Measurements from ENCODE around the gene TRAF5.

The TRAF5 gene

DNA sequence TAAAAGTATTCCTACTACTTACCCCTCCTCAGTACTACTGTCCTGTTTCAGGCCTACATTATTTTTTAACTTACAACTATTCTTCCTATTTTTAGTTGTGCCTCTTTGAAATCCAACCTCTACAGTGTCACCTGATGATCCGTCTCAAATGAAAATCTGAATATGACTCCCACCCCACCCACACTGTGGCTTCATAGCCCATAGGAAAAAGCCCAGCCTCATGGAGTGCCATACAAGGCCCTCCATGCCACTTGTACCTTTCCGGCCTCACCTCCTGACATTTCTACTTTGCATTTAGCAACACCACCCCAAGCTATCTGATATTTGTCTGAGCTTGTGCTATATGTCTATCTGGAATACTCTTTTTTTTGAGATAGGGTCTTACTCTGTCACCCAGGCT, 49.3 kb downstream of the TRAF5 start:
- no peak for DNase-seq (ENCODE audit: low read depth)
- H3K4me3 ChIP-seq (replicated peaks; ENCODE audit: low read depth, low read length) = no peak overlapping the region
- TF ChIP-seq, protein P1, sequence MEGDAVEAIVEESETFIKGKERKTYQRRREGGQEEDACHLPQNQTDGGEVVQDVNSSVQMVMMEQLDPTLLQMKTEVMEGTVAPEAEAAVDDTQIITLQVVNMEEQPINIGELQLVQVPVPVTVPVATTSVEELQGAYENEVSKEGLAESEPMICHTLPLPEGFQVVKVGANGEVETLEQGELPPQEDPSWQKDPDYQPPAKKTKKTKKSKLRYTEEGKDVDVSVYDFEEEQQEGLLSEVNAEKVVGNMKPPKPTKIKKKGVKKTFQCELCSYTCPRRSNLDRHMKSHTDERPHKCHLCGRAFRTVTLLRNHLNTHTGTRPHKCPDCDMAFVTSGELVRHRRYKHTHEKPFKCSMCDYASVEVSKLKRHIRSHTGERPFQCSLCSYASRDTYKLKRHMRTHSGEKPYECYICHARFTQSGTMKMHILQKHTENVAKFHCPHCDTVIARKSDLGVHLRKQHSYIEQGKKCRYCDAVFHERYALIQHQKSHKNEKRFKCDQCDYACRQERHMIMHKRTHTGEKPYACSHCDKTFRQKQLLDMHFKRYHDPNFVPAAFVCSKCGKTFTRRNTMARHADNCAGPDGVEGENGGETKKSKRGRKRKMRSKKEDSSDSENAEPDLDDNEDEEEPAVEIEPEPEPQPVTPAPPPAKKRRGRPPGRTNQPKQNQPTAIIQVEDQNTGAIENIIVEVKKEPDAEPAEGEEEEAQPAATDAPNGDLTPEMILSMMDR (IDR thresholded peaks at IDR 0.05; ENCODE audit: low read length, missing control alignments) = no peak

DNA sequence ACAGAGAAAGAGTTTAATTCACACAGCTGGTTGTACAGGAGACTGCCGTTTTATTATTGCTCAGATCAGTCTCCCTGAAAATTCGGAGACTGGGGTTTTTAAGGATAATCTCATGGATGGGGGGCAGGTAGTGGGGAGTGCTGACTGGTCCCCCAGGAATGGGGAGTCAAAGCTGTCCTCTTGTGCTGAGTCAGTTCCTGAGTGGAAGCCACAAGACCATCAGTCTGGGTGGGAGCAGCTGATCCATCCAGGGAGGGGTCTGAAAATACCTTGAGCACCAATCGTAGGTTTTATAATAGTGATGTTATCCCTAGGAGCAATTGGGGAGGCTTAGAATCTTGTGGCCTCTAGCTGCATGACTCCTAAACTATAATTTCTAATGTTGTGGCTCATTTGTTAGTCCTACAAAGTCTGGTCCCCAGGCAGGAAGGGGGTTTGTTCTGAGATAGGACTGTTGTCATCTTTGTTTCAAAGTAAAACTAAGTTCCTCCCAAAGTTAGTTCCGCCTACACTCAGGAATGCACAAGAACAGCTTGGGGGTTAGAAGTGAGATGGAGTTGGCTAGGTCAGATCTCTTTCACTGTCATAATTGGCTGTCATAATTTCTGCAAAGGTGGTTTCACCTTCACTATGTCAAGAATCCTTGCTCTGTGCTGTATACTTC, 50.3 kb downstream of the TRAF5 start:
- no peak overlapping the region for H3K4me3 ChIP-seq (replicated peaks; ENCODE audit: low read depth, low read length)
- DNase-seq (ENCODE audit: low read depth) = no peak
- TF ChIP-seq, protein P1 (IDR thresholded peaks at IDR 0.05; ENCODE audit: low read length, missing control alignments) = no peak

DNA sequence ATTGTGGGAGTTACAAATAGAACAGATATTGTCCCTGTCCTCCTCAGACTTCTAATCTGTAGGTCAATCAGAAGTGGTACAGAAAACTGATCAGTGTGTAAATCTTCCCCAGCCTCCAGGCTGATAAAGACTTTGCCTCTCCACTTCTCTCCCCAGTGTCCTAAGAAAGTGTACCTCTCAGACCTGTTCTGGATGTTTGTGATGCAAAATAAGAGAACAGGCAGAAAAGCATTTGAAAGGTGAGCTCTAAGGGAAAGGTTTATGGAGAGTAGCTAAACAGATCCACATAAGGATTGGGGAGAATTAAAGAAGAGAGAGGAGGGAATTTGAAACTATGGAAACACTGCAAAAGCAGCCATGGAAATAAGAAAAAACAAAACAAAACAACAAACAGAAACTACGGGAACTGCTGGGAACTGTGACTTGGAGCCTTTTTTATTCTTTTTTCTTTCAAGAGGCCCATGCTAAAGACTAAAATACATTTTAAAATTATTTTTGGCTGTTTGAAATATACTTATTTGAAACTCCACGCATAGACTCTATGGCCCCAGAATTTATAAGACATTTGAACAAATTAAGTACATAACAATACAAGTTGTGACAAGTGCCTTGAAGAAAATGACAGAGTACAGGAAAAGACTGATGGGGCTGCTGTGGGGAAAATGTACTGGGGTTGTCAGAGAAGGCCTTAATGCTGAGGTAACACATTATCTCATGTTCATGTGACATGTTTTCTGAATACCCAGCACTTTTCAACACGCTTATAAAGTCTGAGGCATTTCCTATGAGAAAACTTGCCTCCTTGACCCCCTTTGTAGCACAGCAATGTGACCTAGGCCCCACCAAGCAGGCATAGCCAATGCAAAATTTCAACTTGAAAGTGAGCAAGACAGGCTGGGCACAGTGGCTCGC, 51.2 kb downstream of the TRAF5 start:
- DNase-seq (ENCODE audit: low read depth) = no peak

DNA sequence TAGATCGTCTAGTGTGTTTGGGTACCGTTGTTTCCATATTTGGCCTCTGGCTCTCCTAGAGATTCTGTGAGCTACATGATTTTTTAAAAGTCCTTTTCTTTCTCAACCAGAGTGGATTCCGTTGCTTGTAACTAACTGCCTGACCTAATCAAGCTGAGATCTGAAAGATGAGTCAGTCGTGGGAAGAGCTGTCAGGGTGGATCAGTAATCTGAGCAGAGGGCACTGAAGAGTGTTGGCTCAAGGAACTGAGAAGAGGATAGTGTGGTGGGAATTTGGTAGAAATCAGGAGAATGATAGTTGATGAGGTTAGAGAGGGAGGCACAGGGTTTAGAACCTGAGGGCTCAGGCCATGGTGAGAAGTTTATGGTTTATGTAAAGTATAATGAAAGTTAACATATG, 52.2 kb downstream of the TRAF5 start:
- TF ChIP-seq, protein P1 (IDR thresholded peaks at IDR 0.05; ENCODE audit: low read length, missing control alignments) = no peak
- H3K4me3 ChIP-seq (replicated peaks; ENCODE audit: low read depth, low read length) = no peak overlapping the region
- peak; percentile 20 for DNase-seq (ENCODE audit: low read depth)

More for the DNA sequence above, 51.2 kb downstream of the TRAF5 start:
- TF ChIP-seq, protein P1 (IDR thresholded peaks at IDR 0.05; ENCODE audit: low read length, missing control alignments) = no peak
- no peak overlapping the region for H3K4me3 ChIP-seq (replicated peaks; ENCODE audit: low read depth, low read length)

DNA sequence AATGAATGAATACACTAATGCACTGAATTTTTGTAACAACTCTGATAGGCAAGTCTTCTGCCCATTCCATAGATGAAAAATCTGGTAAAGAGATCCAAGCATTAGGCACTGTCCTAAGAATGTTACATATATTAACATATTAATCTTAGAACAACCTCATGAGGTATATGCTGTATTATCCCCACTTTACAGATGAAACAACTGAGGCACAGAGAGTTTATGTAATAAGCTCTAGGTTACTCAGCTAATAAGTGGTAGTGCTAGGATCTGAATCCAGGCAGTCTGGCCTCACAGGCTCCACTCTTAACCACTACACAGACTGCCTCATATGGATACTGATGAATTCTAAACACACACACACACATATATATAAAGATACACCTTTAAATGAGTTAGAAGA, 52.8 kb downstream of the TRAF5 start:
- TF ChIP-seq, protein P1 (IDR thresholded peaks at IDR 0.05; ENCODE audit: low read length, missing control alignments) = no peak
- DNase-seq (ENCODE audit: low read depth) = no peak
- no peak overlapping the region for H3K4me3 ChIP-seq (replicated peaks; ENCODE audit: low read depth, low read length)

DNA sequence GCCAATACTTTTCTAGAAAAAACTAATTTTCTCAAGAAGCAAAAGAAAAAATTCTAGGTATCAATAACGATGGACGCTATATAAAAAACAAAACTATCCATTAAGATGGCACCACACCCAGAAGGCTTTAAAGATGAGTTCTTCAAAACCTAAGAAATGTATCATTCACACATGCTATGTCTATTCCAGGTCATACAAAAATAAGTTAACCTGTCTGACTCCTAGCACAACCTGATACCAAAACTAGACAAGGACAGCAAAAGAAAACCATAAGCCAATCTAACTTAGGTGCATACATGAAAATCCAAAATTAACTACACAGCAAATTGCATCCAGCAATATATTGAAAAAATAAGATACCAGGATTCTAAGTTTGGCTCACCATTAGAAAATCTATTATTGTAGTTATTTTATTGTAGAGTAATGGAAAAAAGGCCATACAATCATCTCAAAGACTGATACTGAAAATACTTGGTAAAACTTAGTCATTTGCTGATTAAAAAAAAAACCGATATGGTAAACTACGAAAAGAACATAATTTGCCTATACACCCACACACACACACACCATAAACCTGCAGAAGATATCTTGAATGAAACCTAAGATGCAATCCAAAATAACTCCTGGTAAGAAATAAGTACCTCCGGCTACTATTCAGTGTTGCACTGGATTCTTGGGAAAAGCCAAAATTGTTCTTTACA, 55.0 kb downstream of the TRAF5 start:
- TF ChIP-seq, protein P1 (IDR thresholded peaks at IDR 0.05; ENCODE audit: low read length, missing control alignments) = no peak
- no peak for DNase-seq (ENCODE audit: low read depth)
- no peak overlapping the region for H3K4me3 ChIP-seq (replicated peaks; ENCODE audit: low read depth, low read length)
